Suppressor macrophage treated with lipopolysaccharide for 4 hours (primary cell): Measurements from ENCODE around the gene GIPC3.

Experiments used
- DNase-seq: peaks from one replicate; pipeline ENCODE4 v3.0.0-alpha.2; 2020

GIPC3 gene

DNA sequence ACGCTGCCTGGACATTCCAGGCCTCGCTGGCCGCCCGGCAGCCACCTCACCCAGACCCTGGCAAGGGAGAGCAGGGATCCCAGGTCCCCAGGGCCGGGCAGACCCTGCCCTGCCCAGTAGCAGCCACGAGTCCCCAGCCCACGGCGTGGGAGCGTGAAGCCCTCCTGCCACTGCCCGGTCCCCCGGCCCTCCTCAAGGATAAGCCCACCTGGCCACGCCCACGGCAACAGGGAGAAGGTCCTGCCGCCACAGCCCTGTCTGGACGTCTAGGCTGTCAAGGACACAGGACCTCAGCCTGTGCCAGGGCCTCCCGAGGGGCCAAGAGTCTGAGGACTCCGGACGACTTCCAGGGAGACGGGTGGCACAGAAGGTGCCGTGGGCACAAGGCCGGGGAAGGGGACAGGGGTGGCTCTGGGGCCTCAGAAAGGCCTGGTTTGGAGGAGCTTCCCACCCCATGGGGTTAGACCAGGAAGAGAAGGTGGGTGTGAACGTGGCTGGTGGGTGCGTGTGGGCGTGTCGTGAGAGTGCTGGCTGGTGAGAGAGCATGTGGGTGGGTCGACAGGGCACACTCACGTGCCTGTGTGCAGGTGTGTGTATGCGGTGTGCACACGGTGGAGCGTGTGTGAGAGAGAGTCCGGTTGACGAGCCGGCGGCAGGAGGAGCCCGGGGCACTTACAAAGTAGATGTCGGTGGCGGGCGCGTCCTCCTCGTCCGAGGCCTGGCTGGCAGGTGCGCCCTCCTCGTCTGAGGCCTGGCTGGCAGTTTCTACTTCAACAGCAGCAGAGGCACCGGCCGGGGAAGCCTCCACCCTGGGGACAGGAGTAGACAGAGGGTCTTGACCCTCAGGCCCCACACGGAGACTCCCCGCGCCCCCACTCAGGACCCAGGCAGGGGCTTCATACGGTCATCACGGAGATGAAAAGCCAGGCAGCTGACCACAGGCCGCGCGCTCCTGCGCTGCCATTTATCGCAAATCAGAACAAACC is 53.2 kb downstream of the GIPC3 start:
- no peak for DNase-seq

GRCh38 chr19:3639479-3639878 is 54.2 kb downstream of the GIPC3 start:
- DNase-seq = no peak

GRCh38 chr19:3641515-3642269 is 56.4 kb downstream of the GIPC3 start:
- no peak for DNase-seq

DNA sequence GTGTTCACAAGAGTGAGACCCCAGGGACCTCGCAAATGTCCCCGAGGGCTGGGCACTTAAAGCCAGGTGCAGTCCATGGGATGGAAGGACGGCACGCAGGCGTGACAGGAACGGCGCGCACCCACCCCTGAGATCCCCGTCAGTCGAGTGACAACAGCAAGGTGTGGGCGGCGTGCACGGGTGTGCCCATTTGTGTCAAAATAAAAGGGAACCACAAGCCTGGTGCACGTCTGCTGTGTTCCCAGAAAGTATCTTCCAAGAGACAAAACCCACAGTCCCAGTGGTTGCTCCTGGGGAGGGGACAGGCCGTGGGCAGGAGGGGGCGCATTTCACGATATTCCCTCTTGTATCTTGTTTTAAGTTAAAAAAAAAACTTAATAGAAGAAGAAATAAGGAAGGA is 57.0 kb downstream of the GIPC3 start:
- no peak for DNase-seq
